IPS-18c (cell line): ENCODE data around the gene ZSWIM3.
"Not testable (repeated sequence)": the region's sequence is repeated elsewhere in the genome, so short reads cannot be mapped to it uniquely, and the experiment has no call there.

Experiments
- H3K4me3 ChIP-seq: 2 replicates; pipeline ENCODE4 v1.7.0; 2013; ENCODE audit warnings: low read depth, mild to moderate bottlenecking, low read length, moderate library complexity; ENCODE audit not compliant: insufficient read depth
- H3K9me3 ChIP-seq: one replicate; pipeline ENCODE4 v1.6.1; 2013; ENCODE audit warnings: mild to moderate bottlenecking, low read length, moderate library complexity; ENCODE audit not compliant: control insufficient read depth, insufficient read depth

Gene ZSWIM3

DNA sequence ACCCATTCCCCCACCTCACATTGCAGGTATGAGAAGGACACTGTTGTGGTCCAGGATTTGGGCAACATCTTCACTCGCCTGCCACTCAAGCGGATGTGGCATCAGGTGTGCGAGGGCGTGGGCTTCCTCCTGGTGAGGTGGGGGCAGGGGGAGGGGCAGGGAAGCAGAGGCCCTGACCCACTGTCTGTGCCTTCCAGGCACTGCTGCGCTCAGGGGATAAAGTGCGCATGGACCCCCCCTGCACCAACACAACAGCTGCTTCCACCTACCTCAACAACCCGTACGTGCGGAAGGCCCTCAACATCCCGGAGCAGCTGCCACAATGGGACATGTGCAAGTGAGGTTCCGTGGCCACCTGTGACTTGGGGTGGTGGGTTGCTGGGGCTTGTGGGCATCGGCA lies 37.4 kb downstream of the ZSWIM3 start:
- H3K4me3 ChIP-seq, result no peak overlapping the region
- no peaks in the 10 kb centered on the region for H3K9me3 ChIP-seq

DNA sequence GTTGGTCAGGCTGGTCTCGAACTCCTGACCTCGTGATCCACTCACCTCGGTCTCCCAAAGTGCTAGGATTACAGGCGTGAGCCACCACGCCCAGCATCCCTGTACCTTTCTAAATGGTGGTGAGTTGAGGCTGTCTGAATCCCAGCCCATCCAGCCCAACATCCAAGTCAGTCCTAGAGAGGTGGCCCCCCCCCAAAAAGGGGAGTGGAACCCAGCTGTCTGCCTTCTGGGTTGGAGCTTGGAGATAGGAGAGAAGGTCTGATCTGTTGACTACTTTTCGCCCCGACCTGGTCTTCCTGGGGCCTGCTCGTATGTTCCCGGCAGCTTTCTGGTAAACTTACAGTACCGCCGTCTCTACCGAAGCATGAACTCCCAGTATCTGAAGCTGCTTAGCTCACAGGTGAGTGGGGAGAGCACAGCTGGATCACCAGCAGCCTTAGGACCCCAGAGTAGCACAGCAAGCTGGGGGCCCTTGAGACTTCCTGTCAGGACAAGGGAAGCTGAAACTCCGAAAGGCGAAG lies 39.3 kb downstream of the ZSWIM3 start:
- no peaks in the 10 kb centered on the region for H3K9me3 ChIP-seq
- H3K4me3 ChIP-seq, result no peak overlapping the region

DNA sequence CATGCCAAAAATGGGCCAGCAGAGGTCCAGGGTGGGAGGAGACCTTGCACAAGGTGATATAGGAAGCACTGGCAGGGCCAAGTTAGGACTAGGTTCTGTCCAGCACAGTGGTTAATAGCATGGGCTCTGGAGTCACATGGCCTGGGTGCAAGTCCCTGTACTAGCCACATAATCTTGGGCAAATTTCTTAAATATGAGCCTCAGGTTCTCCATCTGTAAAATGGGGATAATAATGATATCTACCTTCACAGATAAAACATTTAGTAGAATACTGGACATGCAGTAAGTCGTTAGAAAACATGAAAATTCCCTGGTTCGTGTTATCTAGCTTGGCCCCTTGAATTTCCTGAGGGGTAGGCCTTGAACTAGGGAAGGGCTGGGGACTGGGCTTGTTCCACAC lies 39.9 kb downstream of the ZSWIM3 start:
- H3K9me3 ChIP-seq, result no peaks in the 10 kb centered on the region
- no peak overlapping the region for H3K4me3 ChIP-seq

DNA sequence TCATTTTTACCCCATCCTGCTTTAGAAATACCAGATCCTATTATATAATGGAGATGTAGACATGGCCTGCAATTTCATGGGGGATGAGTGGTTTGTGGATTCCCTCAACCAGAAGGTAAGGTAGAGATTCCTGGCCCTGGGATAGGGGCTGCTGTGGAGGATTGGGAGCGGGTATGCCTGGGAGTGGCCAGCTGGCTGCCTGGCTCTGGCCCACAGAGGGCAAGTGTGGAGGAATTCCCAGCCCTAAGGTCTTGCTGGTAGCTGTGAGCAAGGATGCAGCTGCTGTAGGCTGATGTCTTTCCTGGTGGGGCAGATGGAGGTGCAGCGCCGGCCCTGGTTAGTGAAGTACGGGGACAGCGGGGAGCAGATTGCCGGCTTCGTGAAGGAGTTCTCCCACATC lies 40.3 kb downstream of the ZSWIM3 start:
- H3K4me3 ChIP-seq, result no peak overlapping the region

DNA sequence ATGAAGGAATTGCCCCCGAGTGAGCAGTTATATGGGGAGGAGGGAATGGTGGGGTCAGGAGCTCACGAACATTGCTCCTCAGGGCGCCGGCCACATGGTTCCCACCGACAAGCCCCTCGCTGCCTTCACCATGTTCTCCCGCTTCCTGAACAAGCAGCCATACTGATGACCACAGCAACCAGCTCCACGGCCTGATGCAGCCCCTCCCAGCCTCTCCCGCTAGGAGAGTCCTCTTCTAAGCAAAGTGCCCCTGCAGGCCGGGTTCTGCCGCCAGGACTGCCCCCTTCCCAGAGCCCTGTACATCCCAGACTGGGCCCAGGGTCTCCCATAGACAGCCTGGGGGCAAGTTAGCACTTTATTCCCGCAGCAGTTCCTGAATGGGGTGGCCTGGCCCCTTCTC lies 40.9 kb downstream of the ZSWIM3 start:
- Histone ChIP-seq H3K4me3 (no peak overlapping the region), H3K9me3 (no peaks in the 10 kb centered on the region)

More for the DNA sequence above, 40.3 kb downstream of the ZSWIM3 start:
- H3K9me3 ChIP-seq, result no peaks in the 10 kb centered on the region

DNA sequence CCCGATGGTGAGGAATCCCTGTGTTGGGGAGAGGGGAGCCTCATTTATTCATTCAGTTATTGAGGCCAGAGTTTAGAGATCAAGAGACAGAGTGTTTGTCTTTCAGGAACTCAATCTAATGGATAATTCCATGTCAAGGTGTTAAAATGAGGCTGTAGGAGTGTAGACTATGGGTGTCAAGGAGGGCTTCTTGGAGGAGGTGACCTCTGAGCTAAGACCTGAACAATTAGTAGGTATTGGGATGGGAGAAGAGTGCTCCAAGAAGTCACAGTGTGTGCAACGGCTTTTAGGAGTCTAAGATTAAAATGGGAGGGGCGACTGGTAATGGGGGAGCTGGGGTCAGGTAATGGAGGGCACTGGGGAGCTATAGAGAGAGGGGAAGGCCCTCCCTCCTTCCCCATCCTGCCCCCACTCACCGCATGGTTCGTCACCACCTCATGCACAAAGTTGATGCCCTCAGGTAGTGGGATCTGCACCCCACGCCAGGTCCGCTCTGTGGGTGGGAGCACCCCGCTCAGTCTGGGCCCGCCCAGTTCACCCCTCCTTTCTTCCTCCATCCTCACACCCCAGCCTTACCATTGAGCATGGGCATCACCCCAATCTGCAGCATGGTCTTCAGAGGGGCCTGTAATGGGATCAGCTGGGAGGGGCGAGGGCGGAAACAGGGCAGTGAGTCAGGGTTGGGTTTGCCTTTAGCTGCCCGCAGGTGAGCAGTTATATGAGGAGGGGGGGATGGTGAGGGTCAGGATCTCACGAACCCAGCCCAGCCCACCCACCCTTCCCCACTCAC lies 41.8 kb downstream of the ZSWIM3 start:
- Histone ChIP-seq H3K4me3 (no peak overlapping the region), H3K9me3 (no peaks in the 10 kb centered on the region)

DNA sequence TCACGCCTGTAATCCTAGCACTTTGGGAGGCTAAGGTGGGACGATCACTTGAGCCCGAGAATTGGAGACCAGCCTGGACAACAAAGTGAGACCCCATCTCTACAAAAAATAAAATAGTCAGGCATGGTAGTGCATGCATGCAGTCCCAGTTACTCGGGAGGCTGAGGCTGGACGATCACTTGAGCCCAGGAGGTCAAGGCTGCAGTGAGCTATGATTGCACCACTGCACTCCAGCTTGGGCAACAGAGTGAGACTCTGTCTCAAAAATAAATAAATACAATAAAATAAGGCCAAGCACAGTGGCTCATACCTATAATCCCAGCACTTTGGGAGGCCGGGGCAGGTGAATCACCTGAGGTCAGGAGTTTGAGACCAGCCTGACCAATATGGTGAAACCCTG lies 43.9 kb downstream of the ZSWIM3 start:
- H3K9me3 ChIP-seq, H3K4me3 ChIP-seq: not testable (repeated sequence)

DNA sequence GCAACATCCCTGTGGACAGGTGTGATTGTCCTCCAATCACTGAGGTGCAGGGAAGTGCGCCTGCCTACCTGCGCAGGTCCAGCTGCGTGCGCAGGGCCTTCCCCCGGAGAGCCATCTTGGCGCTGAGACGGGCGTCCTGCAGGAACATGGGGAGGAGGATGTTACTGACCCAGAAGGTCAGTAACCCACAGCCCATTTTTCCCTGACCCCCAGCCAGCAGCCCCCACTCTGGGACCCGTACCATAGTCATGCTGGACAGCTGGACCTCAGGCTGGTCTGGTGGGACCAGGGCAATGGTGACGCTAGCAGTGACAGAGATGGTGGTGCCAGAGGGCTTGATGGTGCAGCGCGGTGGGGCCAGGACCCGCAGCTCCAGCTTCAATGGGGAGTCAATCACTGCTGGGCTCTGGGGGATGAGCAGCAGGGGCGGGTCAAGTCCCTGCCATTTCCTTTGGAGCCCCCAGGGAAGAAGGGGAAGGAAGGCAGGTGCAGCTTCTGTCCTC lies 44.8 kb downstream of the ZSWIM3 start:
- Histone ChIP-seq H3K9me3 (no peaks in the 10 kb centered on the region), H3K4me3 (no peak overlapping the region)

DNA sequence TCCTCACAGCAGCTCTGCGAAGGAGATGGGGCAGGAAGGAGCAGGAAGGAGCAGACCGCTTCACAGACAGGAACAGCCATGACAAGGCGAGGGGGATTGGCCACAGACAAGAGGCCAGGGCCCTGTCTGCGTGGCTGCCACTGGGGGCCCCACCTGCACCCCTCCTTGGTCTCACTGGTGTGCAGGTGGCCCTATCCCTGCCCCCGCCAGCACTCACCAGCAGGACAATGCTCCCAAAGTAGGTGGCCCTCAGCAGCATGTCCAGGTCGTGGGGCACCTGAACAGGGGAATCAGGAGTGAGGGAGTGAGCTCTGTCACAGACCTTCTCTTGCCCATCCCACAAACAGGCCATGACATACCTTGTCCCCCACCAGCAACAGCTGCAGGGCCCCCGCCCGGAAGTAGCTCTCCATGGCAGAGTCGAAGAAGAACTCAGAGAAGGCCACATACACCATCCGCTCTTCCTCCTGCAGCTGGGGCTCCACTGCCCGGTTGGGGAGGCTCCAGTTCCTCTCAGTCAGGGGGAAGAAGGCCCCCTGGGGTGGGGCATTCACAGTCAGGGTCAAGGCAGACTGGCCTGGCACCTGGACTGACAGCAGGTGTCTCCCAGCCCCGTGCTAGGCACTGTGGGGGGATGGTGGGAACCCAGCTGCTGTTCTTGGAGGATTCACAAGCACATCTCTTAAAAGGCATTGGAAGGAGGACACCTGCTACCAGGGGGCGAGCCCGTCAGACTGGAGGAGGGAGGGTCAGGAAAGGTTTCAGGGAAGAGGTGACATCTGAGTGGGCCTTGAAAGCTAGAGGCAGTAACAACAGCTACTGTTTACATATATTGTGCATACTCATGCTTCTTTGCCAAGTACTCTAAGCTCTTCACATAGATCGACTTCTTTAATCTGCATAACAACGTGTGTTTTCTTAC lies 47.4 kb downstream of the ZSWIM3 start:
- H3K9me3 ChIP-seq, result no peaks in the 10 kb centered on the region
- no peak overlapping the region for H3K4me3 ChIP-seq

DNA sequence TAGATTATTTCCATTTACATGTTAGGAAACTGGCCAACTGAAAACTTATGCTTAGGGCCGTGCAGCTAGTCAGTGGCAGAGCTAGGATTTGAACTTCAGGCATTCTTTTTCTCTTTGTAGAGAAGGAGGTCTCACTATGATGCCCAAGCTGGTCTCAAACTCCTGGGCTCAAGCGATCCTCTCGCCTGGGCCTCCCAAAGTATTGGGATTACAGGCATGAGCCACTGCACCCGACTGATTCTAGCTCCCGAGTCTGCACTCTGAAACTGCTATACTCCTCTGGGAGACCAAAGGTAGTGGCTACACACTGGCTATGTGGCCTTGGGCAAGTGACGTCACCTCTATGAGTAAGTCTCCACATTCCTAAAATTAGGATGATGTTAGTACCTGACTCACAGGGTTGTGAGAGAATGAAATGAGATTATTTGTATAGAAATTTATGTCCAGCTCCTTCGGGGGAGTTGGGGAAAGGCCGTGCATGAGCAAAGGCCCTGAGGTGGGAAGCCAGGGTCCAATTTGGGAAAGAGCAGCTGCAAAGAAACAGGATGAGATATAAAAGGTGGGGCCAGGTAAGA lies 48.2 kb downstream of the ZSWIM3 start:
- H3K9me3 ChIP-seq, result no peaks in the 10 kb centered on the region
- H3K4me3 ChIP-seq, result no peak overlapping the region

DNA sequence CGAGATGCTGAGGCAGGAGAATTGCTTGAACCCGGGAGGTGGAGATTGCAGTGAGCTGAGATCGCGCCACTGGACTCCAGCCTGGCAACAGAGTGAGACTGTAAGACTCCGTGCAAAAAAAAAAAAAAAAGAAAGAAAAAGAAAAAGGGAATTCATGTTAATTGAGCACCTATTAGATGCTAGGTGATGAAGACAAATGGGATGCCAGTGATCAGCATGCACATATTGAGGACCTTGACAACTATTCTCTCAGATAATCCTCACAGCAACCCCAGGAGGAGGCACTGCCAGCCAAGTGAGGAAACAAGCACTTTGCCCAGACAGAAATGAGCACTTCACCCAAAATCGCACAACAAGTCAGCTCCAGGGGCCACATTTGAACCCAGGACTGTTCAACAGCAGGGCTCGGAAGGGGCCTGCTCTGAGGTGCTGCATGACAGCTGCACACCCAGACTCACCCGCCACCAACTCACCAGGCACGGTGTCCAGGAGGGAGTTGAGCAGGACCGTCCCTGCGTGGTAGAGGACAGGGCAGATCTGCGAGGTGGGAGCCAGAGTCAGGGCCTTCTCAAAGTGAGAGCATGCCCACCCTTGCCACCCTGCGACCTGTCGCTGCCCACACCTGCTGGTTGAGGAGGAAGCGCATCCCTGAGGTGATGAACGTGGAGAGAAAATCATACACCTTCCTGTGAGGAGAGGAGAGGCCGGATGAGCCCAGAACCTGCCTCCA lies 50.0 kb downstream of the ZSWIM3 start:
- no peak overlapping the region for H3K4me3 ChIP-seq
- no peaks in the 10 kb centered on the region for H3K9me3 ChIP-seq

DNA sequence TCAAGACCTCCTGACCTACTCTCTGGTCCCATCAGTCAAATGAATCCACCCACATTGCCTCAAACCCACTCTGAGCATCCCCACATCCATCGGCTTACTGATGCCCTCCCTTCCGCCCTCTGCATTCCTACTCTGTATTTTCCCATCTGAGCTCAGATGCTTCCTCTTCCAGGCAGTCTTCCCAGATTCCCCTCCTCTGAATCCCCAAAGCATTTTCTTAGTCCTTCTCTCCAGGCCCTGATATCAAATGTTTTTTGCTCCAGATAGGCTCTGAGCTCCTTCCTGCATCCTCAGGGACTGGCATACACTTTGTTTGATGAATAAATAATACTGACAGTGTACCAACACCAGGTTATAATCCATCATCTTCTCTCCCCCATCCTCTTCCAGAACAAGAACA lies 50.7 kb downstream of the ZSWIM3 start:
- Histone ChIP-seq H3K4me3 (no peak overlapping the region), H3K9me3 (no peaks in the 10 kb centered on the region)

DNA sequence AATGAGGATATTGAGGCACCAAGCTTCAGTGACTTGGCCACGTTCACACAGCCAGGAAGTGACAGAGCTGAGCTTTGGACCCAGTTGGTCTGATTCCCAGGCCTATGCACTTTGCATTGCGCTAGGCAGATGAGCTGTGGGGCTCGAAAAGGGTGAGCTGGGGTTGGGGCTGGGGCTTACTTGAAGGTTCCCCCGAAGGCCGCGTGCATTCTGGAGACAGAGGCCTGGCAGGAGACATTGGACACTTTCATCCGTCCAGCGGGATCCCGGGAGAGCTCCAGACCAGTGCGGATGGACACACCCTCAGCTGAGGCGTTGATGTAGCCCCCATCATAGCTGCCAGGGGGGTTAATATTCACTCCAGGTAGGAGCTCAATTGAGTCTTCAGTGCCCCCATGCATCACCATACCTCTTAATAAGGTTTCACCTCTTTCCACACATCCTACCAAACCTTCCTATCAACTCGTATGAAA lies 52.0 kb downstream of the ZSWIM3 start:
- no peak overlapping the region for H3K4me3 ChIP-seq
- no peaks in the 10 kb centered on the region for H3K9me3 ChIP-seq

DNA sequence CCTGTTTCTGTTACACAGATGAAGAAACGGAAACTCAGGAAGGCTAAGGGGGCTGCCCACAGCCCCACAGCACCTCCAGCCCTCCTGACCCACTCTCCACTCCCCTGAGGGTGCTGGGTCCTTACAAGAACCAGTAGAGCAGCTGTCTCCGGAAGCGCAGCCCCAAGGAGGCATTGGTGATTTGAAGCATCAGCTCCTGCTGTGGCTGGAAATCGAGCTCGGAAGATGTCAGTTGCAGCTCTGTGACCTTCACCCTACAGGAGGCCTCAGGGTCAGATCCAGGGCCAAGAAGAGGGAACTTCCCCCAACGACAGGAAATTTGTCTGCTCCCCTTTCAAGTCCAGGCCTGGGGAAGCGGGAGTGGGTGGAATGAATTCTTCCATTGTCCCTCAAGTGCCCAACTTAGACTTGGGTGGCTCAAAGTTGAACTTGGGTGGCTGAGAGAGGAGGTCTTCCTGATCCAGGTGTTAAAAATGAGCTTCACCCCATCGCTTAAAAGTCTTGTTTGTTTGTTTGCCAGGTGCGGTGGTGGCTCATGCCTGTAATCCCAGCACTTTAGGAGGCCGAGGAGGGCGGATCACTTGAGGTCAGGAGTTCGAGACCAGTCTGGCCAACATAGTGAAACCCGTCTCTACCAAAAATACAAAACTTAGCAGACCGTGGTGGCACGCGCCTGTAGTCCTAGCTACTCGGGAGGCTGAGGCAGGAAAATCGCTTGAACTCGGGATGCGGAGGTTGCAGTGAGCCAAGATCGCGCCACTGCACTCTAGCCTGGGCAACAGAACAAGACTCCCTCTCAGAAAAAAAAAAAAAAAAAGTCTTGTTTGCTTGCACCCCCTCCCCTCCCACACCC lies 52.6 kb downstream of the ZSWIM3 start:
- no peak overlapping the region for H3K4me3 ChIP-seq

DNA sequence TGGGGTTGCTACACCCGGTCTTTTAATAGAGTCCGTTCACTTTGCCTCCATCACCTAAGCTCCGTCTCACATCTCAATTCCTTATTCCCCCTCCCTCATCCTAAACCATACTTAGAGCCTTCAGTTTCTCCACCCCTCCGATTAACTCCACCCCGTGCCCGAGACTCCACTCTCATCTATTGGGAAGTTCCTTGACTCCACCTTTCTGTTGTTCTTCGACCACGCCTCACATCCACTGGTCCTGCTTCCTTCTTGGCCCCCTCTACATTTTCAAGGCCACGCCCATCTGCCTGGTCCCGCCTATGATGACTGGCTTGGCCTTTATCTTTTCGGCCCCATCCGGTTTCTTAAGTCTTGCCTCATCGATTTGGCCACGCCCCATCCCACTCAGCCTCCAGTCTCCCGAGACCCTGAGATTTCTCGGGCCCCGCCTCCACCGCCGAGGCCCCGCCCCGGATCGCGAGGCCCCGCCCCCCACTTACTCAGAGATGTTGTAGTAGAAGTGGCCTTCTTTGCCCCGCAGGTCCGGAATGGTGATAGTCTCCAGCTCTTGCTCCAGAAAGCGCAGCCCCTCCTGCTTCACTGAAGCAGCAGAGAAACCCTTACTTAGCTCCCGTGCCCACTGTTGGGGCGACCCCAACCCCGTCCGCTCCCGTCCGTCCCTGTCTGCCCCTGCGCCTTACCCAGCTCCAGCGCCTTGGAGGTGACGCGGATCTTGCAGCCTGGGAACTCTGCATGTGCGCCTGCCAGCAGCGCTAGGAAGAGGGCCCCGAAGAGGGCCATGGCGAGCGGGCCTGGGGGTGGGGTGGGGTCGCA lies 53.5 kb downstream of the ZSWIM3 start:
- H3K4me3 ChIP-seq, result peak overlapping the region; percentile 65
- H3K9me3 ChIP-seq, result no peaks in the 10 kb centered on the region

More for the DNA sequence above, 52.6 kb downstream of the ZSWIM3 start:
- H3K9me3 ChIP-seq, result no peaks in the 10 kb centered on the region
